ENCODE results near the gene UGCG. TPM values are rescaled to one million over a fixed set of nuclear protein-coding genes. Genes with fewer than 3 reads are reported as not detected.

UGCG gene
- total and polyA plus RNA-seq, 2 of the 4 experiments (the other 2 are of a cell fraction): 84.2 to 104 TPM

- TF ChIP-seq ELK1 (IDR thresholded peaks at IDR 0.05; ENCODE audit: borderline replicate concordance, low read depth, low read length) (no peak), CEBPB (IDR thresholded peaks at IDR 0.05; ENCODE audit: low read depth, low read length) (no peak), RCOR1 (IDR thresholded peaks at IDR 0.05; ENCODE audit: insufficient replicate concordance, low read length) (no peak), CTCF (conservative IDR thresholded peaks at IDR 0.05; ENCODE audit: low read depth, low read length) (no peak), USF2 (IDR thresholded peaks at IDR 0.05; ENCODE audit: low read depth, low read length) (no peak), FOS (IDR thresholded peaks at IDR 0.05; ENCODE audit: low read depth, low read length) (no peak), MAFK (IDR thresholded peaks at IDR 0.05; ENCODE audit: low read depth, low read length) (no peak), RAD21 (IDR thresholded peaks at IDR 0.05; ENCODE audit: low read length) (no peak)
- H3K56ac ChIP-seq (ENCODE audit: extremely low read depth, insufficient read depth, low read length): no peak overlapping the region
- H3K79me1 ChIP-seq (ENCODE audit: low read depth in 1 of 2, low read length in 2 of 2): peaks cover 0 to 54% of the 10 kb centered on the region in 2 experiments; a peak in 2 of 4 replicates
- no peak overlapping the region for H3K4ac ChIP-seq (ENCODE audit: low read depth, low read length)
- no peak overlapping the region for H3K9ac ChIP-seq (ENCODE audit: low read depth, low read length)
- peaks cover 99% of the 10 kb centered on the region for H4K20me1 ChIP-seq (ENCODE audit: insufficient read depth, low read length)
- H3K14ac ChIP-seq (replicated peaks; ENCODE audit: low read depth, low read length): 0 out of 2 replicates have a peak overlapping the region, but pooled peaks have one; percentile 24
- H2BK120ac ChIP-seq (ENCODE audit: low read depth, low read length): no peak overlapping the region
- intact Hi-C loops (cut with micrococcal nuclease): no loop called here
- DNase-seq (no peak), ATAC-seq (ENCODE audit: low read depth) (no peak)
- no peak overlapping the region for H4K5ac ChIP-seq (ENCODE audit: low read depth, low read length)
- H3K27ac ChIP-seq (ENCODE audit: insufficient read depth, low read length): no peak overlapping the region
- dilution Hi-C loops (cut with HindIII; ENCODE audit: low sequenced_read_pairs, unreplicated experiment): no loop called here
- H2AK5ac ChIP-seq (ENCODE audit: low read depth, low read length): no peak overlapping the region
- H3K36me3 ChIP-seq (ENCODE audit: control insufficient read depth, insufficient read depth, low read length): peaks cover 14% of the 10 kb centered on the region
- no peaks in the 10 kb centered on the region for H3K27me3 ChIP-seq (ENCODE audit: control insufficient read depth, insufficient read depth, low read length)
- in situ Hi-C loops (cut with MboI; ENCODE audit: low sequenced_read_pairs): no loop called here
- no peak overlapping the region for H2BK20ac ChIP-seq (ENCODE audit: low read depth, low read length)
- no TSS peak for BruUV-seq (replicated peaks)
- H3K18ac ChIP-seq (ENCODE audit: low read depth, low read length): no peak overlapping the region
- H2BK5ac ChIP-seq (ENCODE audit: low read depth, low read length, poor library complexity, severe bottlenecking): no peak overlapping the region
- H2AK9ac ChIP-seq (replicated peaks; ENCODE audit: low read depth, low read length, poor library complexity): no peak overlapping the region
- WGBS, 2 experiments (ENCODE audit: extremely low coverage in 2 of 2, insufficient read length in 1 of 2): no CpG with 5 or more reads among the region's 5 CpGs
- H3K9me3 ChIP-seq (ENCODE audit: control insufficient read depth, insufficient read depth, low read length): no peaks in the 10 kb centered on the region
- no peak overlapping the region for H2BK15ac ChIP-seq (ENCODE audit: low read depth, low read length)
- ChIA-PET POLR2A (ENCODE audit: unreplicated experiment) (interaction anchor here (0.6 to 0.7 kb wide), 2 partner anchors 115 to 652 kb away, joined by 3 read pairs; no protein-coding TSS in a partner anchor), CTCF (no interaction called here)
- H3K4me1 ChIP-seq (ENCODE audit: control insufficient read depth, insufficient read depth, low read length): peaks cover 31% of the 10 kb centered on the region
- no peak overlapping the region for H2AFZ ChIP-seq (replicated peaks; ENCODE audit: low read length, poor library complexity)
- no peak overlapping the region for H3K4me3 ChIP-seq (ENCODE audit: insufficient read depth, low read depth, low read length)
- no peak overlapping the region for H4K8ac ChIP-seq (ENCODE audit: low read depth in 2 of 2, low read length in 2 of 2)
- peaks cover 32% of the 10 kb centered on the region for H3K9me1 ChIP-seq (ENCODE audit: insufficient read depth, low read length)
- peak overlapping the region; percentile 40; the same call in 1 of the 2 replicates for H3K23ac ChIP-seq (ENCODE audit: low read depth, low read length)
- H4K91ac ChIP-seq (ENCODE audit: insufficient read depth, low read depth, low read length): no peak overlapping the region
- H3K4me2 ChIP-seq (ENCODE audit: low read depth, low read length): peak overlapping the region; percentile 60; the same call in 1 of the 2 replicates
Observed at GRCh38 chr9:111907147-111907546, 10.5 kb downstream of the UGCG start.
